H1 (cell line): ENCODE measurements around the gene DCAF4L1. TPM values are rescaled to one million over a fixed set of nuclear protein-coding genes. Genes with fewer than 3 reads are reported as not detected.

ENCODE experiments used
- CTCF ChIA-PET: fragments of 300-600 bp; sonication (Branson Sonifier 250); formaldehyde crosslinking; loops from one replicate; lab custom pipeline; 2021; ENCODE audit not compliant: partially characterized antibody; lab: Charles Lee
- POLR2A ChIA-PET: fragments of 300-600 bp; sonication (Branson Sonifier 250); formaldehyde crosslinking; loops from one replicate; lab custom pipeline; 2021; ENCODE audit warnings: inconsistent platforms; ENCODE audit not compliant: partially characterized antibody; lab: Charles Lee
- DNase-seq, 2 experiments: peaks; one replicate each; pipeline versions ENCODE4 v3.0.0 to v3.0.0-alpha.2; 2010 to 2022; ENCODE audit warnings: low spot score in 2 of 2, low read depth in 1 of 2, mixed read lengths in 1 of 2
- FAIRE-seq: peaks from 2 replicates; lab custom pipeline; 2011; peaks lifted over from hg19 to GRCh38; lab: Jason Lieb, UNC
- H2AFZ ChIP-seq: 2 replicates; pipeline ENCODE4 v1.8.1; 2012; ENCODE audit warnings: low read length, inconsistent platforms
- H2AK5ac ChIP-seq: 2 replicates; pipeline ENCODE4 v1.6.1; 2013; ENCODE audit warnings: low read depth, low read length
- H2BK120ac ChIP-seq: replicated peaks from 2 replicates; pipeline ENCODE3; 2013; ENCODE audit warnings: low read depth, low read length, inconsistent platforms
- H2BK12ac ChIP-seq: 2 replicates; pipeline ENCODE4 v1.6.1; 2013; ENCODE audit warnings: low read depth, low read length
- H2BK15ac ChIP-seq: 2 replicates; pipeline ENCODE4 v1.6.1; 2013; ENCODE audit warnings: low read length
- H2BK20ac ChIP-seq: 2 replicates; pipeline ENCODE4 v1.6.1; 2013; ENCODE audit warnings: low read length
- H2BK5ac ChIP-seq: 2 replicates; pipeline ENCODE4 v1.6.1; 2013; ENCODE audit warnings: low read depth, low read length
- H3K14ac ChIP-seq: 2 replicates; pipeline ENCODE4 v1.6.1; 2013; ENCODE audit warnings: inconsistent platforms; ENCODE audit not compliant: insufficient read length
- H3K18ac ChIP-seq: 2 replicates; pipeline ENCODE4 v1.6.1; 2013; ENCODE audit warnings: low read length; ENCODE audit errors: extremely low read depth
- H3K23ac ChIP-seq: 2 replicates; pipeline ENCODE4 v1.6.1; 2013; ENCODE audit warnings: inconsistent platforms; ENCODE audit not compliant: insufficient read length
- H3K23me2 ChIP-seq: 2 replicates; pipeline ENCODE4 v1.6.1; 2013; ENCODE audit warnings: low read depth, low read length
- H3K27ac ChIP-seq: 2 replicates; pipeline ENCODE4 v1.6.1; 2011; ENCODE audit warnings: low read depth, low read length, inconsistent platforms
- H3K27me3 ChIP-seq, 4 experiments: replicated peaks in 1 of 4; 1 replicate in 1 of 4; 2 replicates in 3 of 4; pipeline versions ENCODE4 v1.6.1 to v1.8.1; 2011 to 2013; ENCODE audit warnings: low read length in 3 of 4, mild to moderate bottlenecking in 3 of 4, inconsistent platforms in 2 of 4, mixed read lengths in 2 of 4, moderate library complexity in 1 of 4; ENCODE audit not compliant: control insufficient read depth in 3 of 4, insufficient read depth in 3 of 4; ENCODE audit errors: extremely low read depth in 1 of 4
- H3K36me3 ChIP-seq, 4 experiments: 2 replicates each; pipeline versions ENCODE4 v1.6.1 to v1.8.1; 2011 to 2013; ENCODE audit warnings: mild to moderate bottlenecking in 4 of 4, low read length in 3 of 4, moderate library complexity in 2 of 4, control low read depth in 1 of 4, inconsistent platforms in 1 of 4; ENCODE audit not compliant: insufficient read depth in 4 of 4, control insufficient read depth in 2 of 4
- H3K4ac ChIP-seq: replicated peaks from 2 replicates; pipeline ENCODE3; 2013; ENCODE audit warnings: low read length, low read depth, mixed read lengths, inconsistent platforms; ENCODE audit not compliant: insufficient read length
- H3K4me1 ChIP-seq, 4 experiments: replicated peaks in 1 of 4; 1 replicate in 1 of 4; 2 replicates in 3 of 4; pipeline versions ENCODE4 v1.6.1 to v1.8.1; 2011 to 2013; ENCODE audit warnings: low read length in 3 of 4, inconsistent platforms in 2 of 4, mixed read lengths in 1 of 4; ENCODE audit not compliant: insufficient read depth in 4 of 4, control insufficient read depth in 3 of 4
- H3K4me2 ChIP-seq, 2 experiments: 2 replicates each; pipeline versions ENCODE4 v1.6.1 to v1.8.1; 2011 to 2013; ENCODE audit warnings: low read depth in 2 of 2, low read length in 2 of 2, control low read depth in 1 of 2, inconsistent platforms in 1 of 2, mild to moderate bottlenecking in 1 of 2; ENCODE audit not compliant: insufficient read depth in 1 of 2
- H3K4me3 ChIP-seq, 4 experiments: fragments of 200-600, 300-600 bp in 1 of 4; sonication (generic), shearing (Covaris generic), sonication (Bioruptor Twin) in 1 of 4; 2 replicates each; pipeline versions ENCODE4 v1.5.1 to v1.8.1; 2011 to 2016; ENCODE audit warnings: low read length in 4 of 4, low read depth in 3 of 4, control low read depth in 2 of 4, inconsistent platforms in 2 of 4, mild to moderate bottlenecking in 2 of 4, mixed read lengths in 1 of 4, moderate library complexity in 1 of 4; ENCODE audit not compliant: insufficient read depth in 2 of 4; ENCODE audit errors: extremely low read depth in 1 of 4
- H3K56ac ChIP-seq: replicated peaks from 2 replicates; pipeline ENCODE3; 2013; ENCODE audit warnings: low read depth, mild to moderate bottlenecking, mixed read lengths, low read length, inconsistent platforms; ENCODE audit not compliant: insufficient read length
- H3K79me1 ChIP-seq: 2 replicates; pipeline ENCODE4 v1.6.1; 2013; ENCODE audit warnings: low read depth, low read length, control low read depth
- H3K79me2 ChIP-seq, 2 experiments: 2 replicates each; pipeline versions ENCODE4 v1.6.1 to v1.8.1; 2012 to 2013; ENCODE audit warnings: low read length in 2 of 2, mild to moderate bottlenecking in 2 of 2, inconsistent platforms in 1 of 2; ENCODE audit not compliant: insufficient read depth in 2 of 2, control insufficient read depth in 1 of 2
- H3K9ac ChIP-seq, 4 experiments: replicated peaks in 1 of 4; 1 replicate in 1 of 4; 2 replicates in 3 of 4; pipeline versions ENCODE4 v1.6.1 to v1.8.1; 2011 to 2013; ENCODE audit warnings: low read depth in 3 of 4, low read length in 3 of 4, control low read depth in 2 of 4, mild to moderate bottlenecking in 2 of 4, moderate library complexity in 2 of 4, inconsistent platforms in 1 of 4; ENCODE audit errors: extremely low read depth in 1 of 4
- H3K9me3 ChIP-seq, 2 experiments: 2 replicates each; pipeline versions ENCODE4 v1.6.1 to v1.8.1; 2012 to 2013; ENCODE audit warnings: mild to moderate bottlenecking in 2 of 2, moderate library complexity in 2 of 2, control low read depth in 1 of 2, inconsistent platforms in 1 of 2, low read depth in 1 of 2, low read length in 1 of 2, mixed read lengths in 1 of 2; ENCODE audit not compliant: insufficient read depth in 2 of 2
- H4K20me1 ChIP-seq, 2 experiments: replicated peaks in 1 of 2; 2 replicates each; pipeline versions ENCODE3 to v1.8.1; 2011 to 2013; ENCODE audit warnings: inconsistent platforms in 2 of 2, low read length in 2 of 2, mild to moderate bottlenecking in 1 of 2; ENCODE audit not compliant: insufficient read depth in 2 of 2, control insufficient read depth in 1 of 2
- H4K5ac ChIP-seq: 2 replicates; pipeline ENCODE4 v1.6.1; 2013; ENCODE audit warnings: low read length, low read depth, mixed read lengths, inconsistent platforms; ENCODE audit not compliant: insufficient read length
- H4K8ac ChIP-seq: 2 replicates; pipeline ENCODE4 v1.8.0; 2013; ENCODE audit warnings: mild to moderate bottlenecking, moderate library complexity, low read length, inconsistent platforms; ENCODE audit not compliant: insufficient read depth; ENCODE audit errors: extremely low read depth
- H4K91ac ChIP-seq: replicated peaks from 2 replicates; pipeline ENCODE3; 2013; ENCODE audit warnings: low read length, mixed read lengths, inconsistent platforms; ENCODE audit not compliant: insufficient read length
- CHD2 ChIP-seq: IDR thresholded peaks from 2 replicates; pipeline ENCODE4 v1.6.1; 2012; ENCODE audit warnings: low read length, improper control_type of control experiment
- SAP30 ChIP-seq: fragments of 300-600 bp; sonication (generic); IDR thresholded peaks from 2 replicates; pipeline ENCODE4 v1.7.1; 2012; ENCODE audit warnings: low read length, moderate library complexity, mild to moderate bottlenecking, inconsistent platforms; ENCODE audit not compliant: insufficient read depth, insufficient replicate concordance
- SIN3A ChIP-seq, 2 experiments: IDR thresholded peaks in 1 of 2; conservative IDR thresholded peaks in 1 of 2; 2 replicates each; pipeline ENCODE4 v1.6.1; 2011 to 2012; ENCODE audit warnings: low read length in 2 of 2, improper control_type of control experiment in 1 of 2, low read depth in 1 of 2, mild to moderate bottlenecking in 1 of 2
- SP2 ChIP-seq: IDR thresholded peaks from 2 replicates; pipeline ENCODE4 v1.6.1; 2012; ENCODE audit warnings: mild to moderate bottlenecking, low read length, inconsistent platforms
- SUZ12 ChIP-seq: fragments of 200-600 bp; sonication (generic); IDR thresholded peaks from 2 replicates; pipeline ENCODE4 v1.6.1; 2012; ENCODE audit warnings: mild to moderate bottlenecking, inconsistent platforms, low read length, moderate library complexity, mixed read lengths
- WGBS, 2 experiments: shearing (Covaris generic) in 1 of 2; methylation state at CpG; one replicate each; pipeline versions ENCODE4 v1.1.6 to v1.1.7; 2013 to 2015; ENCODE audit warnings: low lambda C conversion rate in 2 of 2, mixed read lengths in 2 of 2, inconsistent platforms in 1 of 2, low coverage in 1 of 2, missing lambda C conversion rate in 1 of 2; ENCODE audit not compliant: insufficient replicate concordance in 2 of 2, insufficient coverage in 1 of 2, insufficient read length in 1 of 2; ENCODE audit errors: extremely low coverage in 1 of 2, missing lambda C conversion rate in 1 of 2; 5-methylcytosine and 5-hydroxymethylcytosine counted together
- polyA plus RNA-seq, 7 experiments: library from polyadenylated mRNA; depleted of rRNA in 3 of 7; stranded (reverse) in 5 of 7; unstranded in 2 of 7; fragments of >200 nt in 5 of 7; fragments of 200-250 nt in 2 of 7; gene quantifications; 1 replicate in 5 of 7; 2 replicates in 1 of 7; 4 replicates in 1 of 7; pipeline versions ENCODE4 v1.2.1 to v1.2.3, GENCODE V29; 2011 to 2013; ENCODE audit warnings: missing spikeins in 2 of 7, mixed read lengths in 2 of 7
- total RNA-seq: library from RNA; stranded (reverse); fragmentation: NEBNext Ultra II Directional; extraction: Animal tissue kit (Norgen Biotek cat#: 25700); gene quantifications from 2 replicates; pipeline ENCODE4 v1.2.1, GENCODE V29; 2021
- TF ChIP-seq, protein P1 (sequence below), 3 experiments: IDR thresholded peaks; 1 replicate in 2 of 3; 2 replicates in 1 of 3; pipeline versions ENCODE4 v1.5.1 to v1.6.1; 2011; ENCODE audit warnings: low read length in 3 of 3, mild to moderate bottlenecking in 3 of 3, inconsistent platforms in 2 of 3, low read depth in 1 of 3, moderate library complexity in 1 of 3; ENCODE audit not compliant: insufficient read depth in 1 of 3; ENCODE audit errors: control extremely low read depth in 1 of 3
- TF ChIP-seq, protein P2 (sequence below): IDR thresholded peaks from 2 replicates; pipeline ENCODE4 v1.6.1; 2012; ENCODE audit warnings: inconsistent platforms
- TF ChIP-seq, protein P3 (sequence below): IDR thresholded peaks from 2 replicates; pipeline ENCODE4 v1.6.1; 2012; ENCODE audit warnings: inconsistent platforms

The DCAF4L1 gene
- total and polyA plus RNA-seq, 2 of the 8 experiments (the other 6 are each of a cell fraction or from before 2014, with no cell fraction given), result 0.06 to 0.15 TPM

DNA sequence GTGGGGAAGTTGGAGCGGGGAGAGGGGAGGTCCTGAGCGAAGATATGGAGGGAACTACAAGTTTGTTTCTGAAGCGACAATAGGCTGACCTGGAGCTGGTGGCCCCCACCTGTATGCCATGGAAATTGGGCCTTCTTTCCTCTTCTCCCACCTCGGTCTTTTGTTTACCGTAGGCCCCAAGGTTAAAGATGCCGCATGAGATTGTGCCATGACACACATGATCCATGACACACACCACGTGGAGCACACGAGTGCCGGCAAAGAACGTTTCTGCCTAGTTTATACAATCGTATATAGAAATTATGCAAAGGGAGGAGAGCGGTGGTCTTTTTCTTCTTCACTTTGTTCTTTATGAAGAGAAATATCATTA lies 45.9 kb upstream of the DCAF4L1 start:
- TF ChIP-seq SP2, result no peak
- TF ChIP-seq, protein P1, sequence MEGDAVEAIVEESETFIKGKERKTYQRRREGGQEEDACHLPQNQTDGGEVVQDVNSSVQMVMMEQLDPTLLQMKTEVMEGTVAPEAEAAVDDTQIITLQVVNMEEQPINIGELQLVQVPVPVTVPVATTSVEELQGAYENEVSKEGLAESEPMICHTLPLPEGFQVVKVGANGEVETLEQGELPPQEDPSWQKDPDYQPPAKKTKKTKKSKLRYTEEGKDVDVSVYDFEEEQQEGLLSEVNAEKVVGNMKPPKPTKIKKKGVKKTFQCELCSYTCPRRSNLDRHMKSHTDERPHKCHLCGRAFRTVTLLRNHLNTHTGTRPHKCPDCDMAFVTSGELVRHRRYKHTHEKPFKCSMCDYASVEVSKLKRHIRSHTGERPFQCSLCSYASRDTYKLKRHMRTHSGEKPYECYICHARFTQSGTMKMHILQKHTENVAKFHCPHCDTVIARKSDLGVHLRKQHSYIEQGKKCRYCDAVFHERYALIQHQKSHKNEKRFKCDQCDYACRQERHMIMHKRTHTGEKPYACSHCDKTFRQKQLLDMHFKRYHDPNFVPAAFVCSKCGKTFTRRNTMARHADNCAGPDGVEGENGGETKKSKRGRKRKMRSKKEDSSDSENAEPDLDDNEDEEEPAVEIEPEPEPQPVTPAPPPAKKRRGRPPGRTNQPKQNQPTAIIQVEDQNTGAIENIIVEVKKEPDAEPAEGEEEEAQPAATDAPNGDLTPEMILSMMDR (IDR thresholded peaks at IDR 0.05; ENCODE audit: control extremely low read depth in 1 of 3, insufficient read depth in 1 of 3, low read depth in 1 of 3, low read length in 3 of 3), result no peak
- TF ChIP-seq, protein P2, sequence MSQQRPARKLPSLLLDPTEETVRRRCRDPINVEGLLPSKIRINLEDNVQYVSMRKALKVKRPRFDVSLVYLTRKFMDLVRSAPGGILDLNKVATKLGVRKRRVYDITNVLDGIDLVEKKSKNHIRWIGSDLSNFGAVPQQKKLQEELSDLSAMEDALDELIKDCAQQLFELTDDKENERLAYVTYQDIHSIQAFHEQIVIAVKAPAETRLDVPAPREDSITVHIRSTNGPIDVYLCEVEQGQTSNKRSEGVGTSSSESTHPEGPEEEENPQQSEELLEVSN, result peak; percentile 25; the same call in 1 of the 2 replicates
- peak; percentile 59 for TF ChIP-seq SAP30
- TF ChIP-seq CHD2, result no peak
- no peak for TF ChIP-seq SUZ12
- TF ChIP-seq SIN3A (conservative IDR thresholded peaks at IDR 0.05 in 1 of 2, IDR thresholded peaks at IDR 0.05 in 1 of 2; ENCODE audit: low read depth in 1 of 2, low read length in 2 of 2), result peak in 1 of 2 experiments; percentile 36; a peak in 1 of 4 replicates
- TF ChIP-seq, protein P3, sequence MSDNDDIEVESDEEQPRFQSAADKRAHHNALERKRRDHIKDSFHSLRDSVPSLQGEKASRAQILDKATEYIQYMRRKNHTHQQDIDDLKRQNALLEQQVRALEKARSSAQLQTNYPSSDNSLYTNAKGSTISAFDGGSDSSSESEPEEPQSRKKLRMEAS, result peak; percentile 90
- H3K4me1 ChIP-seq, result peaks cover 0 to 6% (median 2%) of the 10 kb centered on the region in 4 experiments; a peak in 3 of 7 replicates
- H3K79me1 ChIP-seq, result peaks cover 4% of the 10 kb centered on the region; the same call in 1 of the 2 replicates
- FAIRE-seq, result no peak
- ChIA-PET CTCF (interaction anchor here (1.7 kb wide), 1 partner anchor 44 kb away, joined by 4 read pairs; no protein-coding TSS in a partner anchor), POLR2A (interaction anchor here (0.7 to 2.5 kb wide), 7 partner anchors 10 to 676 kb away, joined by 3 to 13 read pairs (median 3); no protein-coding TSS in a partner anchor)
- DNase-seq, result no peak
- no peaks in the 10 kb centered on the region for H3K9me3 ChIP-seq
- H2BK20ac ChIP-seq, result no peak overlapping the region
- H2BK5ac ChIP-seq, result peak overlapping the region; percentile 55; the same call in 1 of the 2 replicates
- H3K36me3 ChIP-seq, result peaks cover 0 to 30% (median 8%) of the 10 kb centered on the region in 4 experiments; a peak in 5 of 8 replicates
- H3K4me3 ChIP-seq, result peak overlapping the region; percentile 96 to 98 (median 97)
- H4K8ac ChIP-seq, result peak overlapping the region; percentile 93
- H3K9ac ChIP-seq, result peak overlapping the region; percentile 50 to 87 (median 82)
- H3K27ac ChIP-seq, result peak overlapping the region; percentile 67
- no peak overlapping the region for H2BK12ac ChIP-seq
- H3K23ac ChIP-seq, result no peak overlapping the region
- H4K91ac ChIP-seq, result no peak overlapping the region
- H3K4ac ChIP-seq, result no peak overlapping the region
- H3K56ac ChIP-seq, result no peak overlapping the region
- no peak overlapping the region for H2BK15ac ChIP-seq
- no peak overlapping the region; the same call in 1 of the 2 replicates for H2AK5ac ChIP-seq
- H4K20me1 ChIP-seq, result no peaks in the 10 kb centered on the region
- WGBS, 2 experiments, result 4% methylated on average over 12 of the region's 12 CpGs; no CpG with 5 or more reads in 1 of the 2 experiments
- no peak overlapping the region for H3K14ac ChIP-seq
- no peak overlapping the region for H2BK120ac ChIP-seq
- peaks cover 6 to 46% of the 10 kb centered on the region in 2 experiments for H3K79me2 ChIP-seq
- H3K18ac ChIP-seq, result no peak overlapping the region
- no peaks in the 10 kb centered on the region for H3K27me3 ChIP-seq
- H3K23me2 ChIP-seq, result peaks cover 4% of the 10 kb centered on the region; the same call in 1 of the 2 replicates
- no peak overlapping the region for H2AFZ ChIP-seq
- peak overlapping the region; percentile 74 to 92 for H3K4me2 ChIP-seq
- peak overlapping the region; percentile 80 for H4K5ac ChIP-seq
